C4-2B (cell line): ENCODE measurements around the gene IGF2.
"Not testable (repeated sequence)": the region's sequence is repeated elsewhere in the genome, so short reads cannot be mapped to it uniquely, and the experiment has no call there.

Experiments
- H3K27ac ChIP-seq: fragments of 450-650 bp; 2 replicates; pipeline ENCODE4 v1.5.1; 2017
- ZFX ChIP-seq: fragments of 450-650 bp; IDR thresholded peaks from 2 replicates; pipeline ENCODE4 v1.6.1; 2017
- TF ChIP-seq, protein P1 (sequence below): fragments of 450-650 bp; conservative IDR thresholded peaks from 2 replicates; pipeline ENCODE4 v1.5.1; 2017; ENCODE audit warnings: mild to moderate bottlenecking

Gene IGF2

DNA sequence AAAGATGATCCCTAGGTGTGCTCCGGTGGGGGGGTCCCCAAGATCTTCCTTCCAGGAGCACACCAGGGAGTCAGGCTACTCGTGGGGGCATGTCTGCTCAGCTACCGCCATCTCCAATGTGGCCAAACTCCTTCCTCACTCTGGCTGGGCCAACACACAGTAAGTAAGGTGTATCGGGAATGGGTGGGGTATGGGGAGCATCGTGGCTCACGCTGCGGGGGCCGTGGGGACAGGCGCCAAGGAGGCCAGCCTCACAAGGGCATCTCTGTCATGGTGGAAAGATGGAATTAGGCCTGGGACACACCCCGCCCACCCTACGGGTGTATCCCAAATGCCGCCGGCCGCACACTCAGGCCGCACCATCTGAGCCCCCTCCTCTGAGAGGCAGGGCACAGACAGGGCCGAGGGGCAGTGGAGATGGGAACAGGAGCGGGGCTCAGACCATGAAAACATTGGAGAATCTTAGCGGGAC, 8.3 kb downstream of the IGF2 start:
- no peak overlapping the region for H3K27ac ChIP-seq
- TF ChIP-seq ZFX = no peak
- TF ChIP-seq, protein P1, sequence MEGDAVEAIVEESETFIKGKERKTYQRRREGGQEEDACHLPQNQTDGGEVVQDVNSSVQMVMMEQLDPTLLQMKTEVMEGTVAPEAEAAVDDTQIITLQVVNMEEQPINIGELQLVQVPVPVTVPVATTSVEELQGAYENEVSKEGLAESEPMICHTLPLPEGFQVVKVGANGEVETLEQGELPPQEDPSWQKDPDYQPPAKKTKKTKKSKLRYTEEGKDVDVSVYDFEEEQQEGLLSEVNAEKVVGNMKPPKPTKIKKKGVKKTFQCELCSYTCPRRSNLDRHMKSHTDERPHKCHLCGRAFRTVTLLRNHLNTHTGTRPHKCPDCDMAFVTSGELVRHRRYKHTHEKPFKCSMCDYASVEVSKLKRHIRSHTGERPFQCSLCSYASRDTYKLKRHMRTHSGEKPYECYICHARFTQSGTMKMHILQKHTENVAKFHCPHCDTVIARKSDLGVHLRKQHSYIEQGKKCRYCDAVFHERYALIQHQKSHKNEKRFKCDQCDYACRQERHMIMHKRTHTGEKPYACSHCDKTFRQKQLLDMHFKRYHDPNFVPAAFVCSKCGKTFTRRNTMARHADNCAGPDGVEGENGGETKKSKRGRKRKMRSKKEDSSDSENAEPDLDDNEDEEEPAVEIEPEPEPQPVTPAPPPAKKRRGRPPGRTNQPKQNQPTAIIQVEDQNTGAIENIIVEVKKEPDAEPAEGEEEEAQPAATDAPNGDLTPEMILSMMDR = no peak

GRCh38 chr11:2129699-2130366, 9.4 kb downstream of the IGF2 start:
- TF ChIP-seq, protein P1 = no peak
- no peak for TF ChIP-seq ZFX
- no peak overlapping the region for H3K27ac ChIP-seq

- TF ChIP-seq, protein P1 = no peak
- no peak for TF ChIP-seq ZFX
These were observed 9.9 kb downstream of the IGF2 start for GRCh38 chr11:2129308-2129698.

GRCh38 chr11:2128511-2129307, 10.5 kb downstream of the IGF2 start:
- TF ChIP-seq ZFX = no peak
- TF ChIP-seq, protein P1 = no peak
- no peak overlapping the region for H3K27ac ChIP-seq

More at GRCh38 chr11:2129308-2129698, 9.9 kb downstream of the IGF2 start:
- no peak overlapping the region for H3K27ac ChIP-seq

DNA sequence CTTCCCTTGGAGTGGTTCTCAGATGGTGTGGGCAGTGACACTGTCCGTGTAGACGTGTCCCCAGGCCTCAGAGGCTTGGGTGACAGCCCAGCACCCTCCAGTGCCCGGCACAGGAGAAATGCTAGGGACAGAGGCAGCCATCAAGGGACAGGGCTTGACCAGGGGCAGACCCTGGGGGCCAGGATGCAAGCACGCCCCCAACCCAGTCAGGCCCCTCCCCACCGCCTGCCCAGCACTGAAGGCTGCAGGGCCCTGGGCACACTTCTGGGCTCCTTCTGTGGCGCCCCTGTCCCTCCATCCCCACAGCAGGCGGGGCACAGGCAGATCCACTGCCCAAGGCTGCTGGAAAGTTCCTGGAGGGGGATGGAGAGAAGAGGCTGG, 11.1 kb downstream of the IGF2 start:
- no peak overlapping the region for H3K27ac ChIP-seq

GRCh38 chr11:2127482-2128129, 11.6 kb downstream of the IGF2 start:
- H3K27ac ChIP-seq = no peak overlapping the region
- TF ChIP-seq, protein P1 = no peak
- TF ChIP-seq ZFX = no peak

More for the DNA sequence above, 11.1 kb downstream of the IGF2 start:
- TF ChIP-seq, protein P1 = no peak
- no peak for TF ChIP-seq ZFX

DNA sequence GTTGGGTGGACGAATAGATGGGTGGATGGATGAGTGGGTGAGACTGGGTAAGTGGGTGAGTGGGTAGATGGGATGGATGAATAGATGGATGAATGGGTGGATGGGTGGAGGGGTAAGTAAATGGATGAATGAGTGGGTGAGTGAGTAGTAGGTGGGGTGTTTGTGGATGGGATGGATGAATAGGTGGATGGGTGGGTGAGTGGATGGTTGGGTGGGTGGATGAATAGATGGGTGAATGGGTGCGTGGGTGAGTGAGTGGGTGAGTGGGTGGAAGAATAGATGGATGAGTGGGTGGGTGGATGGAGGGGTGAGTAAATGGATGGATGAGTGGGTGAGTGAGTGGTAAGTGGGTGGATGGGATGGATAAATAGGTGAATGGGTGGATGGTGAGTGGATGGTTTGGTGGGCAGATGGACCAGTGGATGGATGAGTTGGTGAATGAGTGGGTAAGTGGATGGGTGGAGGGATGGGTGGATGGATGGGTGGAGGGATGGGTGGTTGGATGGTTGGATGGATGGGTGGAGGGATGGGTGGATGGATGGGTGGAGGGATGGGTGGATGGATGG, 12.6 kb downstream of the IGF2 start:
- TF ChIP-seq ZFX = no peak
- TF ChIP-seq, protein P1 = no peak
- no peak overlapping the region for H3K27ac ChIP-seq

GRCh38 chr11:2124736-2125484, 14.3 kb downstream of the IGF2 start:
- H3K27ac ChIP-seq = not testable (repeated sequence)
